HFF-Myc (cell line): ENCODE data around the gene PUM2.
"Not testable (repeated sequence)": the region's sequence is repeated elsewhere in the genome, so short reads cannot be mapped to it uniquely, and the experiment has no call there.

Source experiments
- DNase-seq: peaks from one replicate; pipeline ENCODE4 v3.0.0-alpha.2; 2011; ENCODE audit warnings: low read depth; ENCODE audit errors: extremely low read depth
- H3K4me3 ChIP-seq: replicated peaks from 2 replicates; pipeline ENCODE4 v1.5.1; 2011; ENCODE audit warnings: low read depth, mild to moderate bottlenecking, control low read depth, low read length
- TF ChIP-seq, protein P1 (sequence below): IDR thresholded peaks from 2 replicates; pipeline ENCODE4 v1.5.1; 2012; ENCODE audit warnings: mild to moderate bottlenecking, low read depth, low read length, control low read depth; ENCODE audit errors: missing control alignments

The PUM2 gene

GRCh38 chr2:20378341-20378740, 27.7 kb upstream of the PUM2 start:
- H3K4me3 ChIP-seq: no peak overlapping the region
- TF ChIP-seq, protein P1, sequence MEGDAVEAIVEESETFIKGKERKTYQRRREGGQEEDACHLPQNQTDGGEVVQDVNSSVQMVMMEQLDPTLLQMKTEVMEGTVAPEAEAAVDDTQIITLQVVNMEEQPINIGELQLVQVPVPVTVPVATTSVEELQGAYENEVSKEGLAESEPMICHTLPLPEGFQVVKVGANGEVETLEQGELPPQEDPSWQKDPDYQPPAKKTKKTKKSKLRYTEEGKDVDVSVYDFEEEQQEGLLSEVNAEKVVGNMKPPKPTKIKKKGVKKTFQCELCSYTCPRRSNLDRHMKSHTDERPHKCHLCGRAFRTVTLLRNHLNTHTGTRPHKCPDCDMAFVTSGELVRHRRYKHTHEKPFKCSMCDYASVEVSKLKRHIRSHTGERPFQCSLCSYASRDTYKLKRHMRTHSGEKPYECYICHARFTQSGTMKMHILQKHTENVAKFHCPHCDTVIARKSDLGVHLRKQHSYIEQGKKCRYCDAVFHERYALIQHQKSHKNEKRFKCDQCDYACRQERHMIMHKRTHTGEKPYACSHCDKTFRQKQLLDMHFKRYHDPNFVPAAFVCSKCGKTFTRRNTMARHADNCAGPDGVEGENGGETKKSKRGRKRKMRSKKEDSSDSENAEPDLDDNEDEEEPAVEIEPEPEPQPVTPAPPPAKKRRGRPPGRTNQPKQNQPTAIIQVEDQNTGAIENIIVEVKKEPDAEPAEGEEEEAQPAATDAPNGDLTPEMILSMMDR: no peak
- no peak for DNase-seq

DNA sequence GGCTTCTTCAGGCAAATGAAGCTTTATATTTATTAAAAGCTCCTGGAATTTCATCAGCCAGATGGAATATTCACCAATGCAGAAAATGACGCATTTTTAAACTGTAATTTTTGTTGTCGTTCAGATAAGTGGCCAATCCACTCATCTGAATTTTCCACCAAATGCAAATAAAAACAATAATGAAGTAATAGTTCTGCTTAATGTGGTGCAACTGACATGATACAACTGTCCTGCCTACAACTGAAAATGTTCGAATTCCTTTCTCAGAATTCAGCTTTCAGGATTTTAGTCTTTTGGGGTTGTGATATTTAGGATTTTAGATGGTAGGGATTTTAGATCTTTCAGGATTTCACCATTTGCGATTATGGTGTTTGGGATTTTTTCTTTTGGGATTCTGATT, 27.1 kb upstream of the PUM2 start:
- DNase-seq: no peak
- no peak overlapping the region for H3K4me3 ChIP-seq
- TF ChIP-seq, protein P1: no peak

DNA sequence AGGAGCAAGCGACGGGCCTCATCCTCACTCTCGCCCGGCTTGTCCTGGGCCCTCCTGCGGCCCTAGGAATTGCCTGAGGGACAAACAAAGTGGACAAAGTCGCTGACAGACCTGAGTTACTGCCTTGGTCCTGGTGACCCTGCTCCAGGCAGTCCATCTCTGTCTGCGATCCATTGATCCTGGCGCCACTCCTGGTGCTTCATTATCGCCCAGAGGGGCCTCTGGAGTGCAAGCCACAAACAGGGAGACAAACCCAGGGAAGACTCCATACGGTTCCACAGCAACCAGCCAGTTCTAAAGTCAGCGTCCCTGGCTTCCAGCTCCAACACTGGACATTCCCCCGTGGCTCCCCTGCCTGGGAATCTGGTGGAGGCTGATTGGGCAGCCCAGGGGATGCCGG, 24.3 kb upstream of the PUM2 start:
- H3K4me3 ChIP-seq, DNase-seq: not testable (repeated sequence)

- TF ChIP-seq, protein P1: no peak
- no peak for DNase-seq
Observed at GRCh38 chr2:20372896-20373640, 22.4 kb upstream of the PUM2 start.

DNA sequence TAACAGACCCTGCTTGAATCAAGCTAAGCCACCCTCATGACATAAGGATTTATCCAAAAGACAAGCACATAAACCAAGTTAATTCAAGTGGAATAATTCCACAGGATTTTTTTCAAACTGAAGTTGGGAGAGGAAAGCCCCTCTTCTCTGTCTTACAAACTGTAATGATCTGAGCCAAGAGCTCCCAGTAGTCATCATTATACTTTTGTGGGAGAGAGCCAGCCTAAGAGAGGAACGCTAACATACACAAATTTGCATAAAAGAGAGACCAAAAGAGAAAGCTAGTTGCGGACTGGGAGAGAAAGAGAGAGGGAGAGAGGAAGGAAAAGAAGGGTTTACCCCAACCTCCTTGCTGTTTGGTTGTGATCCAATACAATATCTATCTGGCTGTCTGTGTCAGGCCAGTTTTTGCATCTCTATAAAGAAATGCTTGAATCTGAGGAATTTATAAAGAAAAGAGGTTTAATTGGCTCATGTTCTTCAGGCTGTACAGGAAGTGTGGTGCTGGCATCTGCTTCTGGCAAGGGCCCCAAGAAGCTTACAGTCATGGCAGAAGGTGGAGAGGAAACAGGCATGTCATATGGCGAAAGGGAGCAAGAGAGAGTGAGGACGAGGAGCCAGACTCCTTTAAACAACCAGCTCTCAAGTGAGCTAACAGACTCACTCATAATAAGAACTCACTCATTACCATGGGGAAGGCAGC, 20.8 kb upstream of the PUM2 start:
- DNase-seq: no peak
- TF ChIP-seq, protein P1: no peak
- H3K4me3 ChIP-seq: no peak overlapping the region

More at GRCh38 chr2:20372896-20373640, 22.4 kb upstream of the PUM2 start:
- H3K4me3 ChIP-seq: no peak overlapping the region

DNA sequence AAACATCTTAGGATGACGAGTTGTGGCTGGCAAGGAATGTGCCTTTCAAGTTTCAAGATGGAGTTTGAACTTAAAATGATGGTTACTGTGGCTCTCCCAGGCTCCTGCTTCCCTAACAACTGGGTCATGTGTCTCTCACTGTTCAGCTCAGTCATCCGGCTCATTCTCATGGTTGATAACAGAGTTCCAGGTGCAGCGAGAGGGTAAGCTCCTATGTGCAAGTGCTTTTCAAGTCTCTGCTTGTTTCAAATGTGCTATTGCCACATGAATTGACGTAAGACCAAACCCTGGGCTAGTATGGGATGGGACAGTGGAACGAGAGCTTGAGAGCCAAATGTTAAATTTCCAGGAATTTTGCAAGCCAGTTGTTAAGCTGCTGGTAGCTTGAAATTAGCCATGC, 19.5 kb upstream of the PUM2 start:
- no peak for DNase-seq
- TF ChIP-seq, protein P1: no peak
- H3K4me3 ChIP-seq: no peak overlapping the region

GRCh38 chr2:20369366-20369765, 18.7 kb upstream of the PUM2 start:
- TF ChIP-seq, protein P1: no peak
- DNase-seq: no peak
- no peak overlapping the region for H3K4me3 ChIP-seq
